ENCODE results near the gene TBC1D16.

GRCh38 chr17:80053102-80053501 is 17.4 kb upstream of the TBC1D16 start:
- TF ChIP-seq CTCF (IDR thresholded peaks at IDR 0.05) (no peak), POLR2A (IDR thresholded peaks at IDR 0.05) (no peak)

All from lower leg skin (tissue), 3 donors.